ENCODE data around the gene DPY19L1.
"Not testable (repeated sequence)": the region's sequence is repeated elsewhere in the genome, so short reads cannot be mapped to it uniquely, and the experiment has no call there.

DPY19L1 gene

GRCh38 chr7:35037211-35037525 lies at the start of gene DPY19L1:
Gene DPY19L1 (minus strand): TSS chr7:35037485. CDS start chr7:35037394, 91 bp downstream.
- no peak for DNase-seq

DNA sequence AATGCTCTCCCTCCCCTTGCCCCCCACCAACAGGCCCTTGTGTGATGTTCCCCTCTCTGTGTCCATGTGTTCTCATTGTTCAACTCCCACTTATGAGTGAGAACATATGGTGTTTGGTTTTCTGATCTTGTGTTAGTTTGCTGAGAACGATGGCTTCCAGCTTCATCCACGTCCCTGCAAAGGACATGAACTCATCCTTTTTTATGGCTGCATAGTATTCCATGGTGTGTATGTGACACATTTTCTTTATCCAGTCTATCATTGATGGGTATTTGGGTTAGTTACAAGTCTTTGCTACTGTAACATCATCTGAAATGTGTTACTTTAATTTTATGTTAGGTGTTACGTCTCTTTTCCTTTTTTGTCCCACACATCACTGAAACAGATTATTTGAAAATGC lies 42.2 kb upstream of the DPY19L1 start:
- DNase-seq: not testable (repeated sequence)

GRCh38 chr7:35074008-35074407 lies 36.7 kb upstream of the DPY19L1 start:
- DNase-seq: not testable (repeated sequence)

DNA sequence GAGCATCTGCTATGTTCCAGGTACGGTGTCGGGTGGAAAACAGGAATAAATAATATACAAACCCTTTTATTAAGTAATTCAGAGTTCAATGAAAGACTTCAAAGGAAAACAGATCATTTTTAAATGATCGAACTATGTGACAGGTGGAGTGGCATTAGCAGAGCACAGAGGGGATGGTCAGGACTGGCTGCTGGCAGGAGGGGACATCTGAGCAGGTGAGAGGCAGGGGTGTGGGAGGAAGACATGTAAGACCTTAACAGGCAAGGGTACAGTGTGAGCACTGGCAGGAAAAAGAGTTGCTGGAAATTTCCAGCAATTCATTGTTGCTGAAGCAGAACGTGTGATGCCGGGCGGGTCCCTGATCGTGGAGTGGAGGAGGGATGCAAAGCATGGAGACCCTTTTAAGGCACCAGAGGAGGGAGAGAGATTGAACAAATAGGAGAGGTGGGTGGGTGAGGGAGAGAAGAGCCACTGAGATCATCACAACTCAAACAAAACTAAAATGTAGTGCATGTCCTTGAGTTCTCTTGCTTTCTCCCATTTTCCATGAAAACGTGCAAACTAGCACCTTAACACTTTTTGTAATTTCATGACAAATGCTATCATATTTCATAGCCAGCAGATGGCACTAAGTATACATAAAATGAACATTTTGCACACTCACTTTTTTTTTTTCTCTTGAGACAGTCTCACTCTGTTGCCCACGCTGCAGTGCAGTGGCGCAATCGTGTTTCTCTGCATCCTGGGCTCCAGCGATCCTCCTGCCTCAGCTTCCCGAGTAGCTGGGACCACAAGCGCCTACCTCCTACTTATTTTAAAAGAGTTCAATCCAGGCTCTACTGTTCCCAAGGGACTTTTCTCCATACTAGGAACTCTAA lies 35.9 kb upstream of the DPY19L1 start:
- DNase-seq: not testable (repeated sequence)

- DNase-seq: not testable (repeated sequence)
Measured at GRCh38 chr7:35069084-35069483, 31.8 kb upstream of the DPY19L1 start.

DNA sequence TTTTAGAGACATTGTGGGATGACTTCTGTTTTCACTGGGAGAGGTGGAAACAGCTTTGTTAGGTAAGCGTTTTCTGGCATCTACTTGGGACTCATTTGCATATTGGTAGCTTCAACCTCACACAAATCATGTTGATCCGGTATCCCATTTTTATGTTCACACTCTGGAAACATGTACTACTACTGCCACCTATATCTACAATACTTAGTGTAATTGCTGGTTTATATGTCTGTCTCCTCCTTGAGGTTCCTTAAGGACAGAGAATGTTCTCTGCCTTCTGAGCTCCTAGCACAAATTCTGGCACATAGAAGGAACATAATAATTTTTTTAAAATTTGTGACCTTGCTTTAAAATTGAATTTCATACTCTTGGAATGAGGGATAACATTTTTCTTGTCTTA lies 28.1 kb upstream of the DPY19L1 start:
- DNase-seq: not testable (repeated sequence)

DNA sequence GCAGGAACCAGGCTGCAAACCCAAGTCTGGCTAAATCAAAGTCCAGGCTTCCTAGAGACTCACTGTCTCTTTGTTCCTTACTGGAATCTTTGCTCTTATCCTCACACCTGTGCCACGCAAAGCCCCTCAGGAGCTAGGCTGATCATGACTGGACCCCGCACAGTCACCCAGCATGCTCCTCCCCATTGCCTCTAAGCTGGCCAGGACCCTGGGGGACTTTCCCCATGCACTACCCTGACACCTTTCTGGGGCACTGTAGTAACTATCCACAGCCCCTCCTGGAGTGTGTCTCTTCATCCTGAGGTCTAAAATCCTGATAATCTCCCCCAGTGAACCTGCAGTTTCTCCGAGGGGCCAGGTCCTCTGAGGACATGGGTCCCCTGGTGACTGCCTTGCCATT lies 21.3 kb upstream of the DPY19L1 start:
- not testable (repeated sequence) for DNase-seq

DNA sequence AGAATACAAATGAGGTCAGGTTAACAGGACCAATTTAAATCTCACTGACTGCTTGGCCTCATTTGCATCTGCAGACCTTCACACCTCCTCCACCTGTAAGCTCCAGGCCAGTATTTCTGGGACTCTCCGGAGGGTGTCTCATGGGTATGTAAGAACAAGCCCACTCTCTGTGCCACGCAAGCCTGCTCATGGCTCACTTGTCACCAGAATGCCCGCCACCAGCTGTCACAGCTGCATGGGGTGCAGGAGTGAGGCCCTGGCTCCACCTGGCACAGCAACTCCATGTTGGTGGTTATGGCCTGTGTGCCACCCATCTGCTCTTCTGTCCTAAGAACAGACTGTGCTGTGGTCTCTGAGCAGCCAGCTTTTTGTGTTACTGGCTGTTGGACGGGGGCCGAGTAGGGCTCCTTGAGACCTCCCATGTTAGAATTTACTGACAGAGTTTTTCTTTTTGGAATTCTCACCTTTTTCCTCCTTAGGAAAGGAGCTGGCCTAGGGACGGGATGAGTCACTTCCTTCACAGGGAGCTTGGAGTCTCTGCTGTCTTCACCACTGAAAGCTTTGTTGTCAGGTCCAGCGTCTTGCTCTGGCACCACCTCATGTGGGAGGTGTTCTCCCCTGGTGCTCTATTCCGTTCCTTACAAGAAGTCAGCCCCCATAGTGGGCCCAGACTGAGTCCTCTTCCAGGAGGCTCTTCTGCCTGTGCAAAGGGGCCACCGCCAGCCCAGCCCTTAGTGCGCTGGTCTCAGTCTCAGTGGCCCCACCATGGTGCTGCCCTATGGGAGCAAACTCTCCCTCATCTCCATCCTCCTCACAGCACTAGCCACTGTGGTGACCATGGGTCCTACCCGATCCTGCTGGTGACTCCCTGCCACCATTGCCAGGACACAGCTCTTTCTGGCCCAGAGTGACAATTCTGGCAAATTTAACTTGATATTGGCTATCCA lies 20.5 kb upstream of the DPY19L1 start:
- not testable (repeated sequence) for DNase-seq

- DNase-seq: not testable (repeated sequence)
Measured at GRCh38 chr7:35055733-35056132, 18.4 kb upstream of the DPY19L1 start.

- DNase-seq: not testable (repeated sequence)
Measured at GRCh38 chr7:35053488-35054175, 16.3 kb upstream of the DPY19L1 start.

GRCh38 chr7:35048390-35048789 lies 11.1 kb upstream of the DPY19L1 start:
- DNase-seq: not testable (repeated sequence)

DNA sequence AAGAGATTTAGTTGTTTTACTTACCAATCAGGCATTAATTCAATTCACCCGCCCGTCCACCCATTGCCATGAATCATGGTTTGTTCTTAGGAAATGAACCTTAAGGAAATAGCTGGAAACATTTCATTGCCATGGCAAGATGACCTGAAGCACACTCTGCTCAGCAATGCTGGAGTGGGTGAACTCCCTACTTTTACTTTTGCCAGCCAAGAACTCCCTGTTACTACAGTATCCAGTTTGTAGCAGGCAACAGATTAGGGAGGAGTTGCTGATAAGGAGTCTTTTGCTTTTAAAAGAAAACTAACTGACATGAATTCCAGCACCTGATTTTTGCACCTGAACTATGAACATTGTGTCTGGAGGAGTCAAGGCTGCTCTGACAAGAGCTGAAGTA lies 10.6 kb upstream of the DPY19L1 start:
- DNase-seq: not testable (repeated sequence)

DNA sequence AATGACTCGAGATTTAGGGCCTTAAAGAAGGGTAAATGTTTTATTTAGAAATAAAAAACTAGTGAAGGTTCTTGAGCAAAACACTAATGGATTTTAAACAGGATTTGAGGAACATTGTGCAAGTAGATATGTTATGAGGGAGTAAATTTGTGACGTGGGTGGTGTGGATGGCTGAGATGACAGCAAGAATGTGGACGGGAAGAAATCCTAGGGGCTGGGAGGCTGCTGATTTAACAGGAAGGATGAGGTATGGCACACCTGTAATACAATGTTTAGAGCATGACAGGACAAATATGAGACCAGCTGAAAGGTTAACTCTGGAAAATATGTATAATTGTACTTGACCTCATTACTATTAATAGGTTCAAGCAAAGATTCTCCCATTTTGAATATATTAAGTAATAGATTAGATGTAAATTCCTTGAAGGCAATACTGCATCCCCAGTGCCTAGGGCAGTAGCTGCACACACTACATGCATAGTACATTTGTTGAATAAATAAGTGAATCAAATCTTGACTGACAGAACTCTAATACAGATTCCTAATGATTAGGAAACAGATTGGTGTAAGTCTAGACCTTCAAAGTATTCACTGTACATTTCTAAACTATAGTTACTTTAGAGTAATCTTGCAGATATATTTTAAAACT lies 10.1 kb upstream of the DPY19L1 start:
- not testable (repeated sequence) for DNase-seq

- DNase-seq: not testable (repeated sequence)
Measured at GRCh38 chr7:35043301-35043700, 6.0 kb upstream of the DPY19L1 start.

DNA sequence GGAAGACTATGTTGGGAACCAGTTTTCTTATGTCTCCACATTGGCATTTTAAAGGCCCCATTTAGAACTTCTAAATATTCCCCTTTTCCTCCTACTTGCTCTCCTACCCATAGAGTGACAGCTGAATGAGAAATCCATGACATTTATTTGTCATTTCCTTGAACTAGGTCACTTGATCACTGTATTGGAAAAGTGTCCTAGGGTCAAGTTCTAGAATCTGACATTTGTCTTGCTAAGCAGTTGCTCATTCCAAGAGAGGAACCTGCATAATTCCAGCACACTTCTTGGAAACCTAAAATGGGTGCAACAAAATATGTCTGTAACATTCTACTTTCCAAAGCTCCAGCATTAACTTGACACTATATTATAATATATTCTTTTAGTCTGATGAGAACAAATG lies 3.6 kb upstream of the DPY19L1 start:
- no peak for DNase-seq

- no peak for DNase-seq
Measured at GRCh38 chr7:35039343-35039742, 2.1 kb upstream of the DPY19L1 start.

GRCh38 chr7:35038354-35038753 lies 1.1 kb upstream of the DPY19L1 start:
- no peak for DNase-seq

GRCh38 chr7:35037526-35038341 lies 449 bp upstream of the DPY19L1 start:
- peak; percentile 85 to 91 for DNase-seq

- peak; percentile 20 to 36 for DNase-seq
Measured at GRCh38 chr7:35036361-35037171, 719 bp downstream of the DPY19L1 start.

DNA sequence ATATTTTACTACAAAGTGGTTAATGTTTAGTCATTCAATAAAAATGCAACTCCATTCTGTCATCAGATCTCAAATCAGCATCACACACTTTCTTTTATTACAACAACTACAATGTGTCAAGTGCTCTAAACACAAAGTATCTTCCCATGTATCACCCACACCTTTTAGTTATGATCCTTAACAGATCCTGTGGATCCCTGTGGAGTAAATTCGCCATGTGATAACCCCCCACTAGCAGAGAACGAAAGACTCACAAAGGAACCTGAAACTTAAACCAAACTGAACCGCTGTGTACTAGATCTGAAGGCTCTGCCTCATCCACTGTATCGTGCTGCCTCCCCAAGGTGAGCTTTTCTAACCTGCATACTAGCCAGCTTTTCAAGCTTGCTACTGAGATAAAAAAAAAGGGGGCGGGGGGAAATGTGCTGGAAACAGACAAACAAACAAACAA lies 1.7 kb downstream of the DPY19L1 start:
- DNase-seq: peak in 1 of 2 experiments; percentile 19
